ENCODE measurements around the gene CD276.
"Not testable (repeated sequence)": the region's sequence is repeated elsewhere in the genome, so short reads cannot be mapped to it uniquely, and the experiment has no call there.

CD276 gene

DNA sequence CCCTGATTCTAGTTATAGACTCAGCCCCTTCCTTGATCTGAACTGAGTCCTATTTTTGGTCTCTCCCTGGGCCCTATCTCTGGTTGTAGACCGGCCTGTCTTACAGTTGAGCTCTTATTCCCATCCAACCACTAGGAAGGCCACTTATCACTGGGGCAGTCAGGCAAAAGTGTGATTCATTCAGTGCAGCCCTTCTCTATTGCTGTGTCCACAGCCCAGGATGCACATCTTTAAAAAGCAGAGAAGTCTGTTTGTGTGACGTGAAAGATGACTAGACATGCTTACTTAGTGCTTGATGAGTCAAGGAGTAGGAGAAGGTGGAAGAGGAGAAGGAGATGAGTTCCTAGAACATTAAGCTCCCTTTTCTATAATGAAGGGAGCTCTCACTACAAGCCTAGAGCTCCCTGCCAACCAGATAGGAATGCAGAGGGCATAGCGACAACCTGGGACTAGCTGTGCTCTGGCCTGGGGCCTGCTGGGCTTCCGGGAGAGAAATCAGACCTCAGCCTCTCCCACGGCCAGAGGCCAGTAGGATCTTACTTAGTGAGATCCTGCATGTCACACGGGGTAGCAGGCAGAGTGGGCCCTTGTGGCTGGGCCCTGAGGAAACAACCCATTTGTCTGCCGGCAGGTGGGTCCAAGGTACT lies 43.3 kb downstream of the CD276 start:
- Histone ChIP-seq H3K27me3 (ENCODE audit: control insufficient read depth, insufficient read depth, low read length) (no peaks in the 10 kb centered on the region), H3K4me1 (ENCODE audit: control insufficient read depth, insufficient read depth, low read length) (no peaks in the 10 kb centered on the region), H3K4me3 (ENCODE audit: low read depth, low read length) (no peak overlapping the region), H3K9ac (ENCODE audit: low read depth, low read length) (no peak overlapping the region), H3K9me3 (ENCODE audit: control insufficient read depth, insufficient read depth, low read length) (no peaks in the 10 kb centered on the region), H3K27ac (ENCODE audit: low read depth, low read length) (no peak overlapping the region), H3K36me3 (ENCODE audit: control insufficient read depth, insufficient read depth, low read length) (no peaks in the 10 kb centered on the region)

GRCh38 chr15:73732051-73732450 lies 47.9 kb downstream of the CD276 start:
- H3K4me1 ChIP-seq (ENCODE audit: control insufficient read depth, insufficient read depth, low read length); H3K36me3 ChIP-seq (ENCODE audit: control insufficient read depth, insufficient read depth, low read length); H3K9ac ChIP-seq (ENCODE audit: low read depth, low read length); H3K9me3 ChIP-seq (ENCODE audit: control insufficient read depth, insufficient read depth, low read length); H3K4me3 ChIP-seq (ENCODE audit: low read depth, low read length); H3K27ac ChIP-seq (ENCODE audit: low read depth, low read length); H3K27me3 ChIP-seq (ENCODE audit: control insufficient read depth, insufficient read depth, low read length): not testable (repeated sequence)

- H3K27me3 ChIP-seq (ENCODE audit: control insufficient read depth, insufficient read depth, low read length), result no peaks in the 10 kb centered on the region
- no peak overlapping the region for H3K4me3 ChIP-seq (ENCODE audit: low read depth, low read length)
- H3K36me3 ChIP-seq (ENCODE audit: control insufficient read depth, insufficient read depth, low read length), result no peaks in the 10 kb centered on the region
- H3K9ac ChIP-seq (ENCODE audit: low read depth, low read length), result no peak overlapping the region
- H3K9me3 ChIP-seq (ENCODE audit: control insufficient read depth, insufficient read depth, low read length), result no peaks in the 10 kb centered on the region
- no peaks in the 10 kb centered on the region for H3K4me1 ChIP-seq (ENCODE audit: control insufficient read depth, insufficient read depth, low read length)
- H3K27ac ChIP-seq (ENCODE audit: low read depth, low read length), result no peak overlapping the region
Observed at GRCh38 chr15:73732930-73733329, 48.7 kb downstream of the CD276 start.

GRCh38 chr15:73737535-73737934 lies 53.4 kb downstream of the CD276 start:
- Histone ChIP-seq H3K27me3 (ENCODE audit: control insufficient read depth, insufficient read depth, low read length) (no peaks in the 10 kb centered on the region), H3K4me3 (ENCODE audit: low read depth, low read length) (no peak overlapping the region), H3K36me3 (ENCODE audit: control insufficient read depth, insufficient read depth, low read length) (no peaks in the 10 kb centered on the region), H3K4me1 (ENCODE audit: control insufficient read depth, insufficient read depth, low read length) (no peaks in the 10 kb centered on the region), H3K9me3 (ENCODE audit: control insufficient read depth, insufficient read depth, low read length) (no peaks in the 10 kb centered on the region), H3K9ac (ENCODE audit: low read depth, low read length) (no peak overlapping the region), H3K27ac (ENCODE audit: low read depth, low read length) (no peak overlapping the region)

- Histone ChIP-seq H3K36me3 (ENCODE audit: control insufficient read depth, insufficient read depth, low read length) (no peaks in the 10 kb centered on the region), H3K4me1 (ENCODE audit: control insufficient read depth, insufficient read depth, low read length) (peaks cover 7% of the 10 kb centered on the region), H3K4me3 (ENCODE audit: low read depth, low read length) (no peak overlapping the region), H3K27ac (ENCODE audit: low read depth, low read length) (no peak overlapping the region), H3K9ac (ENCODE audit: low read depth, low read length) (no peak overlapping the region), H3K27me3 (ENCODE audit: control insufficient read depth, insufficient read depth, low read length) (no peaks in the 10 kb centered on the region), H3K9me3 (ENCODE audit: control insufficient read depth, insufficient read depth, low read length) (no peaks in the 10 kb centered on the region)
Observed at GRCh38 chr15:73740152-73741048, 56.2 kb downstream of the CD276 start.

- Histone ChIP-seq H3K4me1 (ENCODE audit: control insufficient read depth, insufficient read depth, low read length) (peaks cover 7% of the 10 kb centered on the region), H3K9me3 (ENCODE audit: control insufficient read depth, insufficient read depth, low read length) (no peaks in the 10 kb centered on the region), H3K27me3 (ENCODE audit: control insufficient read depth, insufficient read depth, low read length) (no peaks in the 10 kb centered on the region), H3K9ac (ENCODE audit: low read depth, low read length) (no peak overlapping the region), H3K27ac (ENCODE audit: low read depth, low read length) (no peak overlapping the region), H3K4me3 (ENCODE audit: low read depth, low read length) (no peak overlapping the region), H3K36me3 (ENCODE audit: control insufficient read depth, insufficient read depth, low read length) (no peaks in the 10 kb centered on the region)
Observed at GRCh38 chr15:73741321-73741836, 57.2 kb downstream of the CD276 start.

DNA sequence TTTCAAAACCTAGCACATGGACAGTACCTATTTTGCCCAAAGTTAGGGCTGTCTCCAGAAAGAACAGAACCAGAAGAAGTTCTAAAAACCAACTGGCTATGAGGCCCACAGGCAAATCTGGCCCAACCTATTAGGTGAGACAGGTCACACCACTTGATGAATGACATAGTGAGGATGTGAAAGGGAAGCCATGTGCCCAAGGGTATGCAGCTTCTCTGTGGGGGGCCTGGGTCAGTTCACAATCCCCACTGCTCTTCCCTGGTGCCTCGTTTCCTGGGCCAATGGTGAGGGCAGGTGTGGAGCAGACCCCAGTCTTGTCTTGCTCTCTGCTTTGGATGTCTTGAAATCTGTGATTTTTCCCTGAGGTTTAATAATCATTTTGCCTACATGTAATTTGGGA lies 60.1 kb downstream of the CD276 start:
- Histone ChIP-seq H3K36me3 (ENCODE audit: control insufficient read depth, insufficient read depth, low read length) (no peaks in the 10 kb centered on the region), H3K27me3 (ENCODE audit: control insufficient read depth, insufficient read depth, low read length) (no peaks in the 10 kb centered on the region), H3K9ac (ENCODE audit: low read depth, low read length) (no peak overlapping the region), H3K9me3 (ENCODE audit: control insufficient read depth, insufficient read depth, low read length) (no peaks in the 10 kb centered on the region), H3K4me1 (ENCODE audit: control insufficient read depth, insufficient read depth, low read length) (peaks cover 11% of the 10 kb centered on the region), H3K27ac (ENCODE audit: low read depth, low read length) (no peak overlapping the region), H3K4me3 (ENCODE audit: low read depth, low read length) (no peak overlapping the region)

- Histone ChIP-seq H3K27ac (ENCODE audit: low read depth, low read length) (no peak overlapping the region), H3K9me3 (ENCODE audit: control insufficient read depth, insufficient read depth, low read length) (no peaks in the 10 kb centered on the region), H3K4me3 (ENCODE audit: low read depth, low read length) (no peak overlapping the region), H3K9ac (ENCODE audit: low read depth, low read length) (no peak overlapping the region), H3K27me3 (ENCODE audit: control insufficient read depth, insufficient read depth, low read length) (no peaks in the 10 kb centered on the region), H3K4me1 (ENCODE audit: control insufficient read depth, insufficient read depth, low read length) (peaks cover 11% of the 10 kb centered on the region), H3K36me3 (ENCODE audit: control insufficient read depth, insufficient read depth, low read length) (no peaks in the 10 kb centered on the region)
Observed at GRCh38 chr15:73745073-73745472, 60.9 kb downstream of the CD276 start.

DNA sequence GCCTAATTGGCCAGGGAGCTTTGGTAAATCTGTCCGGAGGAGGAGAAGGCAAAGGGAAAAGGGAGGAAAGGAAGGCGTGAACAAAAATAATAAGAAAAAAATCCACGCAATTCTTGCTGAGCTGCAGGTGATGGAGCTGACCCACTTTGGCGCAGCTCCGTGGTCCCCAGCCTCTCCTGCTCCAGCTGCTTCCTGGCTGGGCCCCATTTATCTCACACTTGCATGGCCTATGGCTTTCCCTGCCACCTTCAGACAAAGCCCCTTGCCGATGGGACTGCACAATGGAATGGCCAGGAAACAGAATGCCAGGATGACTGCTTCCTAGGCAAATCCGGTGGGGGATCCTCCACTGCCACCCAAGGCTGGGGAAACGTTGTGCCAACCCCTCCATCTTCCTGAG lies 62.1 kb downstream of the CD276 start:
- no peaks in the 10 kb centered on the region for H3K9me3 ChIP-seq (ENCODE audit: control insufficient read depth, insufficient read depth, low read length)
- peaks cover 13% of the 10 kb centered on the region for H3K4me1 ChIP-seq (ENCODE audit: control insufficient read depth, insufficient read depth, low read length)
- no peak overlapping the region for H3K4me3 ChIP-seq (ENCODE audit: low read depth, low read length)
- no peaks in the 10 kb centered on the region for H3K36me3 ChIP-seq (ENCODE audit: control insufficient read depth, insufficient read depth, low read length)
- H3K27me3 ChIP-seq (ENCODE audit: control insufficient read depth, insufficient read depth, low read length), result peaks cover 7% of the 10 kb centered on the region
- no peak overlapping the region for H3K9ac ChIP-seq (ENCODE audit: low read depth, low read length)
- no peak overlapping the region for H3K27ac ChIP-seq (ENCODE audit: low read depth, low read length)

DNA sequence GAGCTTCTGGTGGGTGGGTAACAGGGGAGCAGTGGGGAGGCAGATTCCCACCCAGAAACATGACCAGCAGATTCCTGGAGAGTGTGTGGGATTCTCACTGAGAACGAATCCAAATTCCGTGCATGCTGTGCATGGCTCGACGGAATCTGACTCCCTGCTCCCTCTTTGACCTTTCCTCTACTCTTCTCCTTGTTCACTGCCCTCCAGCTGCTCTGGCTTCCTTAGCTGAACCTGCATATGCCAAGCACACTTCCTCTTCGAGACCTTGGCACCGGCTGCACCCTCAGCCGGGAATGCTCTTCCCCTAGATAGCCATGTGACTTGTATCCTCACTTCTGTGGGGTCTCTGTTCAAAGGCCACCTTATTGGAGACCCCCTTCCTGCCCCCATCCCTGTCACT lies 62.7 kb downstream of the CD276 start:
- H3K27ac ChIP-seq (ENCODE audit: low read depth, low read length), result no peak overlapping the region
- no peak overlapping the region for H3K4me3 ChIP-seq (ENCODE audit: low read depth, low read length)
- H3K27me3 ChIP-seq (ENCODE audit: control insufficient read depth, insufficient read depth, low read length), result peaks cover 11% of the 10 kb centered on the region
- H3K4me1 ChIP-seq (ENCODE audit: control insufficient read depth, insufficient read depth, low read length), result peaks cover 15% of the 10 kb centered on the region
- H3K36me3 ChIP-seq (ENCODE audit: control insufficient read depth, insufficient read depth, low read length), result no peaks in the 10 kb centered on the region
- no peak overlapping the region for H3K9ac ChIP-seq (ENCODE audit: low read depth, low read length)
- no peaks in the 10 kb centered on the region for H3K9me3 ChIP-seq (ENCODE audit: control insufficient read depth, insufficient read depth, low read length)

All from HUES48 (cell line).